ENCODE measurements around the gene TBC1D17. TPM values are rescaled to one million over a fixed set of nuclear protein-coding genes. Genes with fewer than 3 reads are reported as not detected.
"Not testable (repeated sequence)": the region's sequence is repeated elsewhere in the genome, so short reads cannot be mapped to it uniquely, and the experiment has no call there.

Gene TBC1D17
- total RNA-seq, 1 donor from 2014 or later: 44.9 TPM

- ATAC-seq; intact Hi-C loops (cut with DNase I); DNase-seq (ENCODE audit: missing footprints): not testable (repeated sequence)
Observed at GRCh38 chr19:49924881-49925210, 47.3 kb downstream of the TBC1D17 start.

GRCh38 chr19:49925486-49925885 lies 48.0 kb downstream of the TBC1D17 start:
- ATAC-seq (no peak), DNase-seq (ENCODE audit: missing footprints) (no peak)

GRCh38 chr19:49926515-49926914 lies 49.0 kb downstream of the TBC1D17 start:
- no peak for ATAC-seq
- no peak for DNase-seq (ENCODE audit: missing footprints)
- intact Hi-C loops (cut with DNase I): no loop called here

More at GRCh38 chr19:49925486-49925885, 48.0 kb downstream of the TBC1D17 start:
- intact Hi-C loops (cut with DNase I): no loop called here

GRCh38 chr19:49927526-49928264 lies 50.2 kb downstream of the TBC1D17 start:
- no peak for DNase-seq (ENCODE audit: missing footprints)
- no peak for ATAC-seq
- intact Hi-C loops (cut with DNase I): no loop called here

GRCh38 chr19:49929121-49929610 lies 51.7 kb downstream of the TBC1D17 start, which contains the start of the genes ATF5 and NUP62:
Gene ATF5, plus strand, starts transcription at chr19:49929205. Its CDS starts 1,646 bp downstream, at chr19:49930851.
Gene NUP62, minus strand, starts transcription at chr19:49929504. Its CDS starts 19,697 bp downstream, at chr19:49909807.
- DNase-seq (ENCODE audit: missing footprints) (peak; percentile 95), ATAC-seq (peak; percentile 81)
- intact Hi-C loops (cut with DNase I): no loop called here

- intact Hi-C loops (cut with DNase I): no loop called here
- peak; percentile 93 for ATAC-seq
- peak; percentile 96 for DNase-seq (ENCODE audit: missing footprints)
Observed at GRCh38 chr19:49929611-49930482, 52.3 kb downstream of the TBC1D17 start.

GRCh38 chr19:49930483-49931011 lies 53.0 kb downstream of the TBC1D17 start:
- no peak for ATAC-seq
- intact Hi-C loops (cut with DNase I): no loop called here
- no peak for DNase-seq (ENCODE audit: missing footprints)

GRCh38 chr19:49931293-49932040 lies 54.0 kb downstream of the TBC1D17 start:
- intact Hi-C loops (cut with DNase I): no loop called here
- ATAC-seq: no peak
- DNase-seq (ENCODE audit: missing footprints): no peak

- DNase-seq (ENCODE audit: missing footprints): no peak
- intact Hi-C loops (cut with DNase I): no loop called here
- ATAC-seq: no peak
Observed at GRCh38 chr19:49932041-49932451, 54.5 kb downstream of the TBC1D17 start.

- intact Hi-C loops (cut with DNase I): no loop called here
- ATAC-seq (no peak), DNase-seq (ENCODE audit: missing footprints) (no peak)
Observed at GRCh38 chr19:49932731-49933131, 55.2 kb downstream of the TBC1D17 start.

- intact Hi-C loops (cut with DNase I): no loop called here
- ATAC-seq: no peak
Observed at GRCh38 chr19:49933643-49934042, 56.1 kb downstream of the TBC1D17 start.

GRCh38 chr19:49936549-49936948 lies 59.0 kb downstream of the TBC1D17 start:
- DNase-seq (ENCODE audit: missing footprints) (no peak), ATAC-seq (no peak)
- intact Hi-C loops (cut with DNase I): no loop called here

More at GRCh38 chr19:49933643-49934042, 56.1 kb downstream of the TBC1D17 start:
- DNase-seq (ENCODE audit: missing footprints): no peak

- intact Hi-C loops (cut with DNase I): loop anchor here (1.0 kb wide), 1 partner anchor 45 kb away; no protein-coding TSS in a partner anchor
- peak; percentile 85 for ATAC-seq
- DNase-seq (ENCODE audit: missing footprints): peak; percentile 90
Observed at GRCh38 chr19:49937750-49938381, 60.4 kb downstream of the TBC1D17 start.

Small RNA genes lying within 50 kb of the gene (microRNA-seq; reads per million reads assigned to microRNA genes)
- gene MIR4749 (not detected), gene MIR4750 (not detected), gene MIR6800 (not detected)

Other genes with a start within 250 kb of the TBC1D17 start
- 120 TPM for gene RRAS, start 237.6 kb upstream of the TBC1D17 start, total RNA-seq
- gene SCAF1, start 235.5 kb upstream of the TBC1D17 start, total RNA-seq: 42.5 TPM
- 36.4 TPM for gene IRF3, start 211.8 kb upstream of the TBC1D17 start, total RNA-seq
- gene BCL2L12, start 211.8 kb upstream of the TBC1D17 start, total RNA-seq: 10.6 TPM
- 122 TPM for gene PRMT1, start 200.4 kb upstream of the TBC1D17 start, total RNA-seq
- 0.84 TPM for gene ADM5, start 188.1 kb upstream of the TBC1D17 start, total RNA-seq
- 2.9 TPM for gene CPT1C, start 186.6 kb upstream of the TBC1D17 start, total RNA-seq
- 0.57 TPM for gene TSKS, start 114.4 kb upstream of the TBC1D17 start, total RNA-seq
- gene AP2A1, start 110.7 kb upstream of the TBC1D17 start, total RNA-seq: 76.4 TPM
- gene FUZ, start 64.4 kb upstream of the TBC1D17 start, total RNA-seq: 21.0 TPM
- gene MED25, start 59.4 kb upstream of the TBC1D17 start, total RNA-seq: 70.4 TPM
- gene PTOV1, start 26.5 kb upstream of the TBC1D17 start, total RNA-seq: 122 TPM
- 36.9 TPM for gene PNKP, start 10.1 kb upstream of the TBC1D17 start, total RNA-seq
- 37.2 TPM for gene AKT1S1, start 347 bp upstream of the TBC1D17 start, total RNA-seq
- 0.30 TPM for gene IL4I1, start 19.2 kb downstream of the TBC1D17 start, total RNA-seq
- 10.4 TPM for gene ATF5, start 51.5 kb downstream of the TBC1D17 start, total RNA-seq
- gene NUP62, start 51.8 kb downstream of the TBC1D17 start, total RNA-seq: 30.4 TPM
- 0.60 TPM for gene SIGLEC11, start 83.5 kb downstream of the TBC1D17 start, total RNA-seq
- gene VRK3, start 147.7 kb downstream of the TBC1D17 start, total RNA-seq: 22.9 TPM
- 3.2 TPM for gene ZNF473, start 148.3 kb downstream of the TBC1D17 start, total RNA-seq

Data from Right ventricle myocardium inferior (tissue), 1 donor.